IMR-90 (cell line): ENCODE data around the gene ZNF217. TPM values are rescaled to one million over a fixed set of nuclear protein-coding genes. Genes with fewer than 3 reads are reported as not detected.

ENCODE experiments used
- ATAC-seq: fragments of 200-7000 bp; cut with Tn5 transposase; 2 replicates; pipeline ENCODE4 v1.9.1; 2020; ENCODE audit warnings: low read depth, mild to moderate bottlenecking, moderate library complexity
- BruUV-seq: library from RNA; stranded (reverse); fragments of 400-500 nt; replicated peaks from 2 replicates; lab custom pipeline; 2021; lab: Mats Ljungman, UMichigan
- CTCF ChIA-PET: fragments of 300-600 bp; formaldehyde crosslinking; extraction: SDS; loops from one replicate; lab custom pipeline; 2021; ENCODE audit warnings: antibody characterized with exemption; lab: Yijun Ruan, JAX
- POLR2A ChIA-PET: fragments of 300-600 bp; sonication (Branson Sonifier 250); formaldehyde crosslinking; loops from one replicate; lab custom pipeline; 2022; ENCODE audit warnings: antibody characterized with exemption; ENCODE audit not compliant: unreplicated experiment; lab: Charles Lee
- DNase-seq: peaks from one replicate; pipeline ENCODE4 v3.0.0; 2013
- H2AFZ ChIP-seq: replicated peaks from 2 replicates; pipeline ENCODE3; 2013; ENCODE audit warnings: low read length, mild to moderate bottlenecking; ENCODE audit not compliant: poor library complexity
- H2AK5ac ChIP-seq: 2 replicates; pipeline ENCODE4 v1.6.1; 2013; ENCODE audit warnings: low read depth, low read length, inconsistent platforms
- H2AK9ac ChIP-seq: replicated peaks from 2 replicates; pipeline ENCODE3; 2013; ENCODE audit warnings: mild to moderate bottlenecking, low read depth, low read length, moderate library complexity; ENCODE audit not compliant: poor library complexity
- H2BK120ac ChIP-seq: 2 replicates; pipeline ENCODE4 v1.6.1; 2013; ENCODE audit warnings: low read depth, low read length, inconsistent platforms
- H2BK15ac ChIP-seq: 3 replicates; pipeline ENCODE4 v1.6.1; 2013; ENCODE audit warnings: low read depth, low read length, inconsistent platforms
- H2BK20ac ChIP-seq: 2 replicates; pipeline ENCODE4 v1.6.1; 2013; ENCODE audit warnings: low read depth, mild to moderate bottlenecking, inconsistent platforms, low read length, moderate library complexity
- H2BK5ac ChIP-seq: 2 replicates; pipeline ENCODE4 v1.6.1; 2013; ENCODE audit warnings: mild to moderate bottlenecking, low read depth, low read length, inconsistent platforms; ENCODE audit not compliant: poor library complexity, severe bottlenecking
- H3K14ac ChIP-seq: replicated peaks from 2 replicates; pipeline ENCODE4 v1.6.1; 2013; ENCODE audit warnings: low read depth, low read length, inconsistent platforms
- H3K18ac ChIP-seq: 2 replicates; pipeline ENCODE4 v1.6.1; 2013; ENCODE audit warnings: low read depth, low read length, control low read depth
- H3K23ac ChIP-seq: 2 replicates; pipeline ENCODE4 v1.6.1; 2013; ENCODE audit warnings: low read depth, low read length, inconsistent platforms
- H3K27ac ChIP-seq: 2 replicates; pipeline ENCODE4 v1.5.1; 2013; ENCODE audit warnings: mild to moderate bottlenecking, control low read depth, low read length; ENCODE audit not compliant: insufficient read depth
- H3K27me3 ChIP-seq: 2 replicates; pipeline ENCODE4 v1.6.1; 2013; ENCODE audit warnings: low read length; ENCODE audit not compliant: control insufficient read depth, insufficient read depth
- H3K36me3 ChIP-seq: 2 replicates; pipeline ENCODE4 v1.6.1; 2013; ENCODE audit warnings: low read length, mixed read lengths; ENCODE audit not compliant: control insufficient read depth, insufficient read depth
- H3K4ac ChIP-seq: 2 replicates; pipeline ENCODE4 v1.6.1; 2013; ENCODE audit warnings: low read depth, low read length, inconsistent platforms
- H3K4me1 ChIP-seq: 2 replicates; pipeline ENCODE4 v1.6.1; 2013; ENCODE audit warnings: low read length, mixed read lengths; ENCODE audit not compliant: control insufficient read depth, insufficient read depth
- H3K4me2 ChIP-seq: 2 replicates; pipeline ENCODE4 v1.6.1; 2013; ENCODE audit warnings: low read depth, mild to moderate bottlenecking, control low read depth, low read length, moderate library complexity
- H3K4me3 ChIP-seq: 2 replicates; pipeline ENCODE4 v1.5.1; 2013; ENCODE audit warnings: low read depth, mild to moderate bottlenecking, control low read depth, low read length, moderate library complexity; ENCODE audit not compliant: insufficient read depth
- H3K56ac ChIP-seq: 2 replicates; pipeline ENCODE4 v1.6.1; 2013; ENCODE audit warnings: low read length, inconsistent platforms; ENCODE audit not compliant: insufficient read depth; ENCODE audit errors: extremely low read depth
- H3K79me1 ChIP-seq, 2 experiments: 2 replicates each; pipeline ENCODE4 v1.6.1; 2013; ENCODE audit warnings: low read length in 2 of 2, inconsistent platforms in 1 of 2, low read depth in 1 of 2
- H3K9ac ChIP-seq: 2 replicates; pipeline ENCODE4 v1.6.1; 2013; ENCODE audit warnings: low read depth, low read length, control low read depth
- H3K9me1 ChIP-seq: 2 replicates; pipeline ENCODE4 v1.6.1; 2013; ENCODE audit warnings: low read length, inconsistent platforms; ENCODE audit not compliant: insufficient read depth
- H3K9me3 ChIP-seq: 2 replicates; pipeline ENCODE4 v1.6.1; 2013; ENCODE audit warnings: low read length; ENCODE audit not compliant: control insufficient read depth, insufficient read depth
- H4K20me1 ChIP-seq: 2 replicates; pipeline ENCODE4 v1.6.1; 2013; ENCODE audit warnings: low read length, inconsistent platforms; ENCODE audit not compliant: insufficient read depth
- H4K5ac ChIP-seq: 2 replicates; pipeline ENCODE4 v1.6.1; 2013; ENCODE audit warnings: mild to moderate bottlenecking, low read depth, low read length, control low read depth
- H4K8ac ChIP-seq, 2 experiments: 2 replicates each; pipeline ENCODE4 v1.6.1; 2013; ENCODE audit warnings: low read depth in 2 of 2, low read length in 2 of 2, control low read depth in 1 of 2, inconsistent platforms in 1 of 2
- H4K91ac ChIP-seq: 2 replicates; pipeline ENCODE4 v1.6.1; 2013; ENCODE audit warnings: low read depth, low read length, inconsistent platforms; ENCODE audit not compliant: insufficient read depth
- CEBPB ChIP-seq: IDR thresholded peaks from 2 replicates; pipeline ENCODE4 v1.6.1; 2012; ENCODE audit warnings: low read depth, low read length, improper control_type of control experiment
- FOS ChIP-seq: fragments of 150-350 bp; IDR thresholded peaks from 2 replicates; pipeline ENCODE4 v1.6.1; 2016; ENCODE audit warnings: low read depth, low read length
- MAFK ChIP-seq: IDR thresholded peaks from 2 replicates; pipeline ENCODE4 v1.6.1; 2012; ENCODE audit warnings: low read depth, low read length, improper control_type of control experiment
- NFE2L2 ChIP-seq: fragments of 150-350 bp; IDR thresholded peaks from 2 replicates; pipeline ENCODE4 v1.6.1; 2016; ENCODE audit warnings: low read depth, mild to moderate bottlenecking, low read length
- POLR2A ChIP-seq: IDR thresholded peaks from 2 replicates; pipeline ENCODE4 v1.6.1; 2012; ENCODE audit warnings: mild to moderate bottlenecking, low read depth, low read length
- RAD21 ChIP-seq: IDR thresholded peaks from 2 replicates; pipeline ENCODE4 v1.6.1; 2012; ENCODE audit warnings: low read length, improper control_type of control experiment
- WGBS, 2 experiments: methylation state at CpG; one replicate each; pipeline versions ENCODE4 v1.1.5 to v1.1.7; 2013; ENCODE audit warnings: missing lambda C conversion rate in 2 of 2; ENCODE audit not compliant: insufficient read length in 1 of 2; ENCODE audit errors: extremely low coverage in 2 of 2; 5-methylcytosine and 5-hydroxymethylcytosine counted together
- dilution Hi-C: fragments of 300-500 bp; cut with HindIII; formaldehyde crosslinking; loops from one replicate; pipeline ENCODE4 v1.14.3; 2018; ENCODE audit warnings: low sequenced_read_pairs; ENCODE audit not compliant: unreplicated experiment
- in situ Hi-C: fragments of 300-500 bp; cut with MboI; formaldehyde crosslinking; loops from 3 replicates; pipeline ENCODE4 v1.14.3; 2019; ENCODE audit warnings: low sequenced_read_pairs, inconsistent platforms, mixed read lengths
- intact Hi-C: fragments of 100-400 bp; cut with micrococcal nuclease; formaldehyde crosslinking; loops from 2 replicates; pipeline ENCODE4 v1.10.0; 2022
- polyA plus RNA-seq, 3 experiments: library from polyadenylated mRNA; depleted of rRNA; stranded (reverse); fragments of >200 nt; gene quantifications; 2 replicates each; pipeline ENCODE4 v1.2.3, GENCODE V29; 2012; ENCODE audit warnings: low replicate concordance in 1 of 3
- total RNA-seq: library from RNA; depleted of rRNA; stranded (reverse); fragments of >200 nt; gene quantifications from 2 replicates; pipeline ENCODE4 v1.2.3, GENCODE V29; 2012
- TF ChIP-seq, protein P1 (sequence below): fragments of 150-350 bp; IDR thresholded peaks from 2 replicates; pipeline ENCODE4 v1.6.1; 2016; ENCODE audit warnings: low read depth, mild to moderate bottlenecking, low read length, moderate library complexity, borderline replicate concordance

ZNF217 gene
- total and polyA plus RNA-seq, 2 of the 4 experiments (the other 2 are of a cell fraction) = 9.1 to 27.8 TPM

DNA sequence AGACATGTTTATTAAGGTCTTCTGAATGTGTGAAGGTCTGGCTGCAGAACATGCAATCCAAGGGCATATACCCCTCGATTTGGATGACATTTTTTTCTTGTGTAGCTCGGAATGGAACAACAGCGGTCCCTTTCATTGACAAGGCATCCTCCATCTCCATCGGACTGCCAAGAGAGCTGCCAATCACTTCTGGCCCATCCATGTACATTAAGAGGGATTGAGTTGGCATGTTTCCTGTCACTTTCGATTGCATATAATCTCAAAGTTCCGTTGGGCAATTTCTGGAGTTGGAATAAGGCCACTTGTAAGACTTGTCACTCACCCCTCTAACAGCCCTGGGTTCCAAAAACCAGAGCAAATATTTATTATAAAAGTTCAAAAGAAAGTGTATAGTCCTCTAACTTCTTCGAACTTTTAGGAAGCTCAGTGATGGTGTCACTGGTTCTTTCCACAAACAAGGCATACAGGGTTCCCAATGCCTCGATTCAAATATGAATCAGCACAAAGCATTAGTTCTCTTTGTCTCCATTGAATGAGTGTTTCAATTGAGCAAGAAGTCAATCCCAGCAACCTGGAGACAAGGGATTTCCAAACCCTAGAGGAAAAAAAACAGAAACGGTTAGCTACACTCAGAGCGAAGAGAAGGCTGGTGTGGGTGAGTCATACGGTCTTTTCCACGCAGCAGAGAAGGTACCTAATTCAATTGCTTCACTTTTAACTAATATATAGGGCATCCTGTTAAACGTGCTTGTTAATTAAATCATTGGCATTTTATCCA lies 10.9 kb downstream of the ZNF217 start:
- Histone ChIP-seq H3K9me3 (no peaks in the 10 kb centered on the region), H3K27me3 (no peaks in the 10 kb centered on the region), H2AK9ac (peak overlapping the region; percentile 3), H3K9ac (peak overlapping the region; percentile 27; the same call in 1 of the 2 replicates), H3K4me3 (no peak overlapping the region), H3K27ac (peak overlapping the region; percentile 57), H3K4me1 (peaks cover 22% of the 10 kb centered on the region), H3K36me3 (peaks cover 33% of the 10 kb centered on the region), H2BK5ac (peak overlapping the region; percentile 75), H3K4me2 (peak overlapping the region; percentile 41), H3K4ac (peak overlapping the region; percentile 61), H2BK20ac (peak overlapping the region; percentile 74; the same call in 1 of the 2 replicates), H4K5ac (no peak overlapping the region), H3K23ac (peak overlapping the region; percentile 4; the same call in 1 of the 2 replicates), H4K8ac (peak overlapping the region in 1 of 2 experiments; percentile 44; a peak in 1 of 4 replicates), H4K20me1 (peaks cover 47% of the 10 kb centered on the region), H3K14ac (peak overlapping the region; percentile 64; the same call in 1 of the 2 replicates), H2AFZ (no peak overlapping the region), H2BK15ac (0 out of 3 replicates have a peak overlapping the region, but pooled peaks have one; percentile 10), H4K91ac (peak overlapping the region; percentile 26), H3K79me1 (peaks cover 4 to 29% of the 10 kb centered on the region in 2 experiments; a peak in 3 of 4 replicates), H2AK5ac (peak overlapping the region; percentile 84), H3K56ac (no peak overlapping the region), H3K18ac (no peak overlapping the region; the same call in 1 of the 2 replicates), H3K9me1 (peaks cover 18% of the 10 kb centered on the region), H2BK120ac (peak overlapping the region; percentile 70)
- ChIA-PET POLR2A (interaction anchor here (0.5 kb wide), 1 partner anchor 282 kb away, joined by 7 read pairs; no protein-coding TSS in a partner anchor), CTCF (interaction anchor here (0.6 to 1.0 kb wide), 2 partner anchors 12 to 24 kb away, joined by 3 read pairs; no protein-coding TSS in a partner anchor)
- dilution Hi-C loops = no loop called here
- intact Hi-C loops = loop anchor here (2.0 kb wide), 1 partner anchor 288 kb away; no protein-coding TSS in a partner anchor
- peak; percentile 95 for DNase-seq
- in situ Hi-C loops = loop anchor here (10.0 kb wide), 1 partner anchor 172 kb away; no protein-coding TSS in a partner anchor
- ATAC-seq = peak; percentile 65
- no CpG with 5 or more reads among the region's 13 CpGs for WGBS, 2 experiments
- TF ChIP-seq RAD21 (peak; percentile 35; the same call in 1 of the 2 replicates), NFE2L2 (peak; percentile 76), CEBPB (peak; percentile 97), POLR2A (no peak; the same call in 1 of the 2 replicates), FOS (peak; percentile 76), MAFK (peak; percentile 41; the same call in 1 of the 2 replicates)
- TF ChIP-seq, protein P1, sequence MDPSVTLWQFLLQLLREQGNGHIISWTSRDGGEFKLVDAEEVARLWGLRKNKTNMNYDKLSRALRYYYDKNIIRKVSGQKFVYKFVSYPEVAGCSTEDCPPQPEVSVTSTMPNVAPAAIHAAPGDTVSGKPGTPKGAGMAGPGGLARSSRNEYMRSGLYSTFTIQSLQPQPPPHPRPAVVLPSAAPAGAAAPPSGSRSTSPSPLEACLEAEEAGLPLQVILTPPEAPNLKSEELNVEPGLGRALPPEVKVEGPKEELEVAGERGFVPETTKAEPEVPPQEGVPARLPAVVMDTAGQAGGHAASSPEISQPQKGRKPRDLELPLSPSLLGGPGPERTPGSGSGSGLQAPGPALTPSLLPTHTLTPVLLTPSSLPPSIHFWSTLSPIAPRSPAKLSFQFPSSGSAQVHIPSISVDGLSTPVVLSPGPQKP = no peak
- BruUV-seq = TSS peak; percentile 68
